GM20000 (cell line): ENCODE data around the gene AGPAT4.

Source experiments
- DNase-seq: peaks from one replicate; pipeline ENCODE4 v3.0.0; 2012; ENCODE audit warnings: low spot score
- CTCF ChIP-seq: IDR thresholded peaks from 2 replicates; pipeline ENCODE4 v1.5.1; 2012; ENCODE audit warnings: mild to moderate bottlenecking, control low read depth; ENCODE audit errors: extremely low read depth, missing control alignments

AGPAT4 gene

DNA sequence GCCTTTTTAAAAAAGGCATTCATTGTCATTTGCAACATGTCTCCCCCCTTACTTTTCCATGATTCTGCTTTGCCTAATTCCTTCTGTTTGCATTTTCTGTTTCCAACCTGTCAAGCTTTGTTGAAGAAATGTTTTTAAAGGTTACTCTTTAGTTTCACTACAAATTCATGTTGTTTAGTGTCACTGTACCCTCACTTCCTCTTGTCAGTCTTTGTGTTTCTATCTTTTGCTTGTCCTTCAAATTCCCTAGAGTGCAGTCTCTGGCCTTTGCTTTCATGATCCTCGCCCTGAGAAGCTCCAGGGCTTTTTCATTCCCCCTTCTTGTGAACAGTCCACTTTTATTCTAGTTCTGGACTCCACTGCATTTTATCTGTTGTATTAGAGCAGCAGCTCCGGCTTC, 191.6 kb downstream of the AGPAT4 start:
- DNase-seq: no peak
- TF ChIP-seq CTCF: no peak

GRCh38 chr6:161080263-161080970, 193.4 kb downstream of the AGPAT4 start:
- TF ChIP-seq CTCF: no peak
- DNase-seq: no peak
